ENCODE measurements around the gene FAM120C. TPM values are rescaled to one million over a fixed set of nuclear protein-coding genes. Genes with fewer than 3 reads are reported as not detected.

Gene FAM120C
- total RNA-seq, 1 experiment from 2014 or later = 21.8 TPM

DNA sequence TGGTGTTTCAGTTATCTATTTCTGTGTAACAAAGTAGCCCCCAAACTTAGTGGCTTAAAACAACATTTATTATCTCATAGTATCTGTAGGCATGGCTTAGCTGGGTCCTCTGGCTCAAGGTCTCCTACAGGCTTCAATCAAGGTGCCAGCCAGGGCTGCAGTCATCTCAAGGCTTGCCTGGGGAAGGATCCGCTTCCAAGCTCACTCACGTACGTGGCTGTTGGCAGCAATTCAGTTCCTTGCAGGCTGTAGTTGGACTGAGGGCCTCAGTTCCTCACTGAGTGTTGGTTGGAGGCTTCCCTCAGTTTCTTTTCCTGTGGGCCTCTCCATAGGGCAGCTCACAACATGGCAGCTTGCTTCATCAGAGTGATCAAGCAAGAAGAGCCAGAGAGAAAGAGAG, 9.3 kb downstream of the FAM120C start:
- Histone ChIP-seq H3K27me3 (replicated peaks; ENCODE audit: insufficient read depth, low read depth, low read length, poor library complexity) (no peaks in the 10 kb centered on the region), H3K9me3 (ENCODE audit: low read depth, low read length, poor library complexity, severe bottlenecking) (no peaks in the 10 kb centered on the region), H3K4me1 (ENCODE audit: insufficient read depth, low read length, poor library complexity, severe bottlenecking) (no peaks in the 10 kb centered on the region), H3K36me3 (ENCODE audit: insufficient read depth, low read length, poor library complexity, severe bottlenecking) (no peaks in the 10 kb centered on the region), H3K27ac (ENCODE audit: low read depth, low read length, poor library complexity, severe bottlenecking) (no peak overlapping the region), H3K4me3 (ENCODE audit: low read depth, low read length, poor library complexity, severe bottlenecking) (no peak overlapping the region)
- TF ChIP-seq EZH2 (IDR thresholded peaks at IDR 0.05; ENCODE audit: borderline replicate concordance, low read depth, low read length, poor library complexity, severe bottlenecking) = no peak
- TF ChIP-seq, protein P1, sequence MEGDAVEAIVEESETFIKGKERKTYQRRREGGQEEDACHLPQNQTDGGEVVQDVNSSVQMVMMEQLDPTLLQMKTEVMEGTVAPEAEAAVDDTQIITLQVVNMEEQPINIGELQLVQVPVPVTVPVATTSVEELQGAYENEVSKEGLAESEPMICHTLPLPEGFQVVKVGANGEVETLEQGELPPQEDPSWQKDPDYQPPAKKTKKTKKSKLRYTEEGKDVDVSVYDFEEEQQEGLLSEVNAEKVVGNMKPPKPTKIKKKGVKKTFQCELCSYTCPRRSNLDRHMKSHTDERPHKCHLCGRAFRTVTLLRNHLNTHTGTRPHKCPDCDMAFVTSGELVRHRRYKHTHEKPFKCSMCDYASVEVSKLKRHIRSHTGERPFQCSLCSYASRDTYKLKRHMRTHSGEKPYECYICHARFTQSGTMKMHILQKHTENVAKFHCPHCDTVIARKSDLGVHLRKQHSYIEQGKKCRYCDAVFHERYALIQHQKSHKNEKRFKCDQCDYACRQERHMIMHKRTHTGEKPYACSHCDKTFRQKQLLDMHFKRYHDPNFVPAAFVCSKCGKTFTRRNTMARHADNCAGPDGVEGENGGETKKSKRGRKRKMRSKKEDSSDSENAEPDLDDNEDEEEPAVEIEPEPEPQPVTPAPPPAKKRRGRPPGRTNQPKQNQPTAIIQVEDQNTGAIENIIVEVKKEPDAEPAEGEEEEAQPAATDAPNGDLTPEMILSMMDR (conservative IDR thresholded peaks at IDR 0.05; ENCODE audit: low read depth, low read length) = no peak
- POLR2A ChIA-PET (ENCODE audit: low non-redundant PET) = no interaction called here
- BruUV-seq (replicated peaks) = no TSS peak
- intact Hi-C loops (cut with micrococcal nuclease; ENCODE audit: unreplicated experiment) = no loop called here
- CTCF ChIA-PET = no interaction called here
- no peak for DNase-seq (ENCODE audit: low spot score)

DNA sequence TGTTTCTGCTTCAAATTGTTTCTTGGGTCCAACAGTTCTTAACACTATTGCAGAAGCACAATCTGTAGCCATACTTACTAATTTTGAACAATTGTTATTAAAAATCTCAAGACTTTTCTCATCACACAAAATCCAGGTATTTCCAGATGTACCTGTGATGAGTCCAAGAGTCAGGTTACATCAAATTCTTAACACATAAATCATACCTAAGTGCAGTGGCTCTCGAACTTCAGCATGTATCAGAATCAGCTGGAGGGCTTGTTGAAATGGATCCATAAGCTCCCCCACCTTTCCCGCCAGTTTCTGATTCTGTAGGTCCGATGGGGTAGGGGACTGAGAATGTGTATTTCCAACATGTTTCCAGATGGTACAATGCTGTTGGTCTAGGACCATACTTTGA, 10.6 kb downstream of the FAM120C start:
- Histone ChIP-seq H3K27ac (ENCODE audit: low read depth, low read length, poor library complexity, severe bottlenecking) (no peak overlapping the region), H3K9me3 (ENCODE audit: low read depth, low read length, poor library complexity, severe bottlenecking) (no peaks in the 10 kb centered on the region), H3K36me3 (ENCODE audit: insufficient read depth, low read length, poor library complexity, severe bottlenecking) (no peaks in the 10 kb centered on the region), H3K27me3 (replicated peaks; ENCODE audit: insufficient read depth, low read depth, low read length, poor library complexity) (no peaks in the 10 kb centered on the region), H3K4me3 (ENCODE audit: low read depth, low read length, poor library complexity, severe bottlenecking) (no peak overlapping the region), H3K4me1 (ENCODE audit: insufficient read depth, low read length, poor library complexity, severe bottlenecking) (no peaks in the 10 kb centered on the region)
- intact Hi-C loops (cut with micrococcal nuclease; ENCODE audit: unreplicated experiment) = no loop called here
- ChIA-PET CTCF (no interaction called here), POLR2A (ENCODE audit: low non-redundant PET) (interaction anchor here (0.5 kb wide), 1 partner anchor 120 kb away, joined by 3 read pairs; no protein-coding TSS in a partner anchor)
- no peak for DNase-seq (ENCODE audit: low spot score)
- BruUV-seq (replicated peaks) = no TSS peak
- TF ChIP-seq, protein P1 (conservative IDR thresholded peaks at IDR 0.05; ENCODE audit: low read depth, low read length) = no peak
- TF ChIP-seq EZH2 (IDR thresholded peaks at IDR 0.05; ENCODE audit: borderline replicate concordance, low read depth, low read length, poor library complexity, severe bottlenecking) = no peak

DNA sequence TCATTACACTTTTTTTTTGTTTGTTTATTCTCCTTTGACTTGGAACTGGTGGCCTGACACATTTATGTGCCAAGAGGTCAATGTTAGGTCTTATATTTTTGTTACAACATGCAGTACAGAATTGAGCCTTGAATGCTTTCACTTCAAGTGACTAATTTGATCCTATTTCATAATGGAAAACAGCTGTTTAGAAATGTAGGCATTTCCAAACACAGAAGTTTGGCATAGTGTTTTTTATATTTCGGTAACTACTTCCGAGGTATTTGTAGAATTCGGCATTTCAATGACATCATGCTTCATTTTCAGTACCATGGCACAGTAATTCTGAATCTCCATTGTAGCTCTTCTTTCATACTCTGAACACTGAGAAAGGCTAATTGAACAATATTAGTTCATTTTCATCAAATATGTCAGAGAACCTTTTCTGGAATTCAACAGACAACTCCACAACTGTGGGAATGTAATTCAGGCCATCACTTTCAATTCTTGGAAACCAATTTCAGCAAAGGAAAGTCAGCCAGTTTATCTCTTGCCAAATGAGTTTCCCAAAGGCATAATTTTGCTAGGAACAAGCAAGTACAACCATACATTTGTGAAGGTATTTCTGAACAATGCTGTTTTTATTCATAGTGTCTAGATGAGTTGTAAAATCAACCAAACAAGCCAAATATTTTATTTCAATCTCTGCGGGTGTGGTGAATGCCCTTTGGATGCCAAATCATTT, 11.4 kb downstream of the FAM120C start:
- CTCF ChIA-PET = no interaction called here

More for the DNA sequence above, 11.4 kb downstream of the FAM120C start:
- H3K27me3 ChIP-seq (replicated peaks; ENCODE audit: insufficient read depth, low read depth, low read length, poor library complexity) = no peaks in the 10 kb centered on the region
- no TSS peak for BruUV-seq (replicated peaks)
- no peak for DNase-seq (ENCODE audit: low spot score)
- no peaks in the 10 kb centered on the region for H3K36me3 ChIP-seq (ENCODE audit: insufficient read depth, low read length, poor library complexity, severe bottlenecking)
- intact Hi-C loops (cut with micrococcal nuclease; ENCODE audit: unreplicated experiment) = no loop called here
- no peaks in the 10 kb centered on the region for H3K4me1 ChIP-seq (ENCODE audit: insufficient read depth, low read length, poor library complexity, severe bottlenecking)
- H3K27ac ChIP-seq (ENCODE audit: low read depth, low read length, poor library complexity, severe bottlenecking) = no peak overlapping the region
- no peaks in the 10 kb centered on the region for H3K9me3 ChIP-seq (ENCODE audit: low read depth, low read length, poor library complexity, severe bottlenecking)
- POLR2A ChIA-PET (ENCODE audit: low non-redundant PET) = no interaction called here
- TF ChIP-seq EZH2 (IDR thresholded peaks at IDR 0.05; ENCODE audit: borderline replicate concordance, low read depth, low read length, poor library complexity, severe bottlenecking) = no peak
- TF ChIP-seq, protein P1 (conservative IDR thresholded peaks at IDR 0.05; ENCODE audit: low read depth, low read length) = no peak
- no peak overlapping the region for H3K4me3 ChIP-seq (ENCODE audit: low read depth, low read length, poor library complexity, severe bottlenecking)

All from A673 (cell line).